ENCODE measurements around the gene FUT1. TPM values are rescaled to one million over a fixed set of nuclear protein-coding genes. Genes with fewer than 3 reads are reported as not detected.

FUT1 gene
- total RNA-seq, 1 donor from 2014 or later: 13.2 TPM

DNA sequence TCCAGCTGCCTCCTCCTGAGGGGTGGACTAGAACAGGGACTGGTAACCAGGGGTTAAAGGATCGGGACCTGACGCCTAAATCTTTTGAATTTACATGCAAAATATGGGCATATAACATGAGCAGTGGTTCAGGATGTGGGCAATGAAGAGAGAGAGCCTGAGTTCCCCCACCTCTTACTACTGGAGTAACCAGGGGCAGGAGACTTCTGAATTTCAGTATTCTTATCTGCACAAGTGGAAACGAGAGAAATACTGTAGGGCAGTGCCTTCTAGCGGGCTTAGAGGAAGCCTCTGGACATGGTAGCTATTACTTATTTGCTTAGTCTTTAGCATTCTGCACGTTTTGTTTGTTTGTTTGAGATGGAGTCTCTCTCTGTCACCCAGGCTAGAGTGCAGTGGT lies 32.1 kb upstream of the FUT1 start:
- Histone ChIP-seq H3K4me1 (peaks cover 20% of the 10 kb centered on the region), H3K4me3 (no peak overlapping the region), H3K27ac (no peak overlapping the region), H3K9me3 (no peaks in the 10 kb centered on the region), H3K36me3 (no peaks in the 10 kb centered on the region), H3K27me3 (ENCODE audit: low read depth) (no peaks in the 10 kb centered on the region)
- ATAC-seq (no peak), DNase-seq (no peak)
- intact Hi-C loops (cut with DNase I): no loop called here
- TF ChIP-seq CTCF (IDR thresholded peaks at IDR 0.05): no peak

GRCh38 chr19:48780631-48781391 lies 28.4 kb upstream of the FUT1 start:
- no peak overlapping the region for H3K4me3 ChIP-seq
- peak overlapping the region; percentile 67 for H3K27ac ChIP-seq
- intact Hi-C loops (cut with DNase I): no loop called here

DNA sequence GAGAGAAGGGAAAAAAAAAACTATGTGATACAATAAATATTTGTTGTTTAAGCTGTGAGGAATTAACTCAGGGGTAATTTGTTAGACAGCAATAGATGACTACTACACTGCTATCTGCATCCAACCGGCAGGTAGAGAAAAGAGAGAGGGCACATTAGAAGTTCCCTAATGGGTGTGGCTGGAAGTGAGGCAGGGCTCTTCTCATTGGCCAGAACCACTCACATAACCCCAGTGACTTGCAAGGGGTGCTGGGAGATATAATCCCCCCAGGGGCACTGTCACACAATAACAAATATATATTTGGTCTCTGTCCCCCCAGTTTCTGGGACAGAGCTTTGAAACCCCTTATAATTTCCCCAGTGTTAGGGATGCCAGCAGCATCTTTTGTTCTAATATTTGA lies 27.2 kb upstream of the FUT1 start:
- intact Hi-C loops (cut with DNase I): no loop called here
- no peak for TF ChIP-seq CTCF (IDR thresholded peaks at IDR 0.05)
- H3K9me3 ChIP-seq: no peaks in the 10 kb centered on the region
- no peaks in the 10 kb centered on the region for H3K27me3 ChIP-seq (ENCODE audit: low read depth)
- peaks cover 20% of the 10 kb centered on the region for H3K4me1 ChIP-seq
- no peaks in the 10 kb centered on the region for H3K36me3 ChIP-seq
- no peak overlapping the region for H3K27ac ChIP-seq
- no peak overlapping the region for H3K4me3 ChIP-seq
- no peak for ATAC-seq
- DNase-seq: no peak

More at GRCh38 chr19:48780631-48781391, 28.4 kb upstream of the FUT1 start:
- DNase-seq (no peak), ATAC-seq (peak in 1 of 2 donors; percentile 10)
- peaks cover 20% of the 10 kb centered on the region for H3K4me1 ChIP-seq
- TF ChIP-seq CTCF (IDR thresholded peaks at IDR 0.05): no peak
- H3K27me3 ChIP-seq (ENCODE audit: low read depth): no peaks in the 10 kb centered on the region
- no peaks in the 10 kb centered on the region for H3K9me3 ChIP-seq
- no peaks in the 10 kb centered on the region for H3K36me3 ChIP-seq

DNA sequence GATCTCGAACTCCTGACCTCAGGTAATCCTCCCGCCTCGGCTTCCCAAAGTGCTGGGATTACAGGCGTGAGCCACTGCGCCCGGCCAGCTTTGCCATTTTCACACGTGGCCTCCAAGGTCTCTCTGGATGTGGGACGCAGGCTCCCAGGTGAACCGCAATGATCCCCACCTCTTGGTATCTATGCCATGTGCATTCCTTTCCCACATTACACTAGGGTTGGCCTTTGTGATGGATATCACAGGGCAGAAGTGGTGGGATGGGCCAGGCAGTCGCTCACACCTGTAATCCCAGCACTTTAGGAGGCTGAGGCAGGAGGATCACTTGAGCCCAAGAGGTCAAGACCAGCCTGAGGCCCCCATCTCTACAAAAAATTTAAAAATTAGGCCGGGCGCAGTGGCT lies 25.3 kb upstream of the FUT1 start:
- Histone ChIP-seq H3K4me3 (no peak overlapping the region), H3K27ac (no peak overlapping the region), H3K9me3 (no peaks in the 10 kb centered on the region), H3K4me1 (peaks cover 18% of the 10 kb centered on the region), H3K36me3 (no peaks in the 10 kb centered on the region), H3K27me3 (ENCODE audit: low read depth) (no peaks in the 10 kb centered on the region)
- no peak for TF ChIP-seq CTCF (IDR thresholded peaks at IDR 0.05)
- intact Hi-C loops (cut with DNase I): no loop called here
- DNase-seq: no peak
- ATAC-seq: no peak

DNA sequence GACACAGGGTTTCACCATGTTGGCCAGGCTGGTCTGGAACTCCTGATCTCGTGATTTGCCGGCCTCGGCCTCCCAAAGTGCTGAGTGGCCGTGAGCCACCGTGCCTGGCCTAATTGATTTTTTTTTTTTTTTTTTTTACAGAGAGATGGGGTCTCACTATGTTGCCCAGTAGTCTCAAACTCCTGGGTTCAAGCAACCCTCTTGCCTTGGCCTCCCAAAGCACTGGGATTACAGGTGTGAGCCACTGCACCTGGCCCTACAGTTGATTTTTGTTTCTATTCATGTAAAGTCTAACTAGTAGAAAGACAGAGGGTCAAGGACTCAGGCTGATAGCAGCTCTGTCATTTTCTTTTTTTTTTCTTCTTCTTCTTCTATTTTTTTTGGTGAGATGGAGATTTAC lies 24.7 kb upstream of the FUT1 start:
- Histone ChIP-seq H3K4me3 (no peak overlapping the region), H3K4me1 (peaks cover 12% of the 10 kb centered on the region), H3K9me3 (no peaks in the 10 kb centered on the region), H3K36me3 (no peaks in the 10 kb centered on the region), H3K27me3 (ENCODE audit: low read depth) (no peaks in the 10 kb centered on the region), H3K27ac (no peak overlapping the region)
- intact Hi-C loops (cut with DNase I): no loop called here
- no peak for ATAC-seq
- TF ChIP-seq CTCF (IDR thresholded peaks at IDR 0.05): no peak
- no peak for DNase-seq
